ENCODE data around the gene EXOSC5.

The EXOSC5 gene

GRCh38 chr19:41397086-41398049, at the start of gene EXOSC5, which contains the start of gene BCKDHA:
Gene EXOSC5 (minus strand): TSS chr19:41397359. CDS start chr19:41397328, 31 bp downstream.
Gene BCKDHA (plus strand): TSS chr19:41397818. CDS start chr19:41397828, 10 bp downstream.
- peak within 1 kb of the TSS; percentile 96 for H3K4me3 ChIP-seq (ENCODE audit: low read depth, low read length)
- DNase-seq (ENCODE audit: low read depth): peak; percentile 100

GRCh38 chr19:41445575-41445974, 48.4 kb upstream of the EXOSC5 start:
- TF ChIP-seq CTCF (IDR thresholded peaks at IDR 0.05; ENCODE audit: insufficient read depth, low read depth, low read length, missing control alignments): no peak

More at GRCh38 chr19:41397086-41398049, at the start of gene EXOSC5, which contains the start of gene BCKDHA:
- no peak for TF ChIP-seq CTCF (IDR thresholded peaks at IDR 0.05; ENCODE audit: insufficient read depth, low read depth, low read length, missing control alignments)

GRCh38 chr19:41443813-41444455, 46.8 kb upstream of the EXOSC5 start:
- no peak for DNase-seq (ENCODE audit: low read depth)
- no peak overlapping the region for H3K4me3 ChIP-seq (ENCODE audit: low read depth, low read length)
- no peak for TF ChIP-seq CTCF (IDR thresholded peaks at IDR 0.05; ENCODE audit: insufficient read depth, low read depth, low read length, missing control alignments)

More at GRCh38 chr19:41445575-41445974, 48.4 kb upstream of the EXOSC5 start:
- no peak for DNase-seq (ENCODE audit: low read depth)
- no peak overlapping the region for H3K4me3 ChIP-seq (ENCODE audit: low read depth, low read length)

GRCh38 chr19:41442473-41443355, 45.6 kb upstream of the EXOSC5 start, which contains the start of gene ERICH4:
Gene ERICH4 (plus strand): TSS chr19:41443156. CDS start chr19:41443170, 14 bp downstream.
- no peak for TF ChIP-seq CTCF (IDR thresholded peaks at IDR 0.05; ENCODE audit: insufficient read depth, low read depth, low read length, missing control alignments)
- no peak for DNase-seq (ENCODE audit: low read depth)
- no peak within 1 kb of the TSS for H3K4me3 ChIP-seq (ENCODE audit: low read depth, low read length)

GRCh38 chr19:41441321-41441945, 44.3 kb upstream of the EXOSC5 start:
- no peak overlapping the region for H3K4me3 ChIP-seq (ENCODE audit: low read depth, low read length)
- TF ChIP-seq CTCF (IDR thresholded peaks at IDR 0.05; ENCODE audit: insufficient read depth, low read depth, low read length, missing control alignments): no peak
- DNase-seq (ENCODE audit: low read depth): no peak
